ENCODE data around the gene OPN4.

DNA sequence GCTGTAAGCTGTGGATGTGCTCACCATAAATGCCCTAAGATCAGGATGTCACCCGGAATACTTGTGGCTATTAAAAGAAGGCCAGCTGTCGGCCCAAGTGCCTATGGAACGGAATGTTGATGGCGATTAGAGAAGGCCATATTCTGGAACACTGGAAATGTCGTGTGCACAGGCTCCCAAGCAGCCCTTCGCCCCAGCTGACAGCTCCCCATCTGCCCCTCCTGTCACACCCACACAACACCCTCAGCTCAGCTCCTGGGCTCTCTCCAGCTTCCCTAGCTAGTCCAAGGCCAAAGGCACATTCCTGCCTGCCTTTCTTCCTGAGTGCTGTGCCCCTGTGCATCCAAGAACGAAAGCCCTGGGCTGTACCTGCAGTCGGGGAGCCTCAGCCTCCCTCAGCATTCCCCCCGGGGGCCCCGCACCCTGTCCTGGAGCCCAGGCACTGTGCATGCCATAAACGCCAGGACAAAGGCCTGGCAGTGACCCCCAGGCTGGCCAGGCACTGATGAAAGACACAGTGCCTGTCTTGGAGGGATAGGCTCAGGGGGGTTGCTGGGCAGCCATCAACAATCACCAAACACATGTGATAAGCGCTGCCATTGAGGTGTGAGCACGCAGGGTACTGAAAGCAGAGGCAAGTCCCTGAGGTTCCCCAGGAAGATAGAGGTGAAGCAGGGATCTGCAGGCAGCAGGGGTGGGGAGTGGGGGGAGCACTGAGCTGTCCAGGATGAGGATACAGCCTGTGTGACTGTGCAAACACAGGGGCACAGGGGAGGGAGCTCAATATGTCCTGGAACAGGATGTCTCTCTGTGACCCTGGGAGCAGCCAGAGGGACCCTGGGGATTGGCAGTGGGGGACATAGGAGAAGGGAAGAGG is 10.2 kb downstream of the OPN4 start:
- TF ChIP-seq POLR2A (IDR thresholded peaks at IDR 0.05; ENCODE audit: low read depth, low read length), result no peak
- TF ChIP-seq POLR2AphosphoS5 (IDR thresholded peaks at IDR 0.05; ENCODE audit: low read depth, low read length), result no peak
- TF ChIP-seq TAF1 (IDR thresholded peaks at IDR 0.05; ENCODE audit: borderline replicate concordance, low read depth, low read length), result no peak
